Measurements from ENCODE around the gene MOV10L1.

GRCh38 chr22:50153056-50153755 is 63.4 kb downstream of the MOV10L1 start:
- no peak for TF ChIP-seq POLR2A (IDR thresholded peaks at IDR 0.05)
- TF ChIP-seq CTCF (IDR thresholded peaks at IDR 0.05): no peak

Data from lower leg skin (tissue), 3 donors.